Activated CD8-positive, alpha-beta memory T cell treated with anti-CD3 and anti-CD28 coated beads, Interleukin-2, amount 50 U/mL, for 24 hours (primary cell): ENCODE data around the gene VPREB1.
"Not testable (repeated sequence)": the region's sequence is repeated elsewhere in the genome, so short reads cannot be mapped to it uniquely, and the experiment has no call there.

ENCODE experiments used
- DNase-seq: peaks from one replicate; pipeline ENCODE4 v3.0.0-alpha.2; 2020; ENCODE audit errors: extremely low read depth

The VPREB1 gene

GRCh38 chr22:22214819-22215329 lies 29.7 kb upstream of the VPREB1 start:
- no peak for DNase-seq

DNA sequence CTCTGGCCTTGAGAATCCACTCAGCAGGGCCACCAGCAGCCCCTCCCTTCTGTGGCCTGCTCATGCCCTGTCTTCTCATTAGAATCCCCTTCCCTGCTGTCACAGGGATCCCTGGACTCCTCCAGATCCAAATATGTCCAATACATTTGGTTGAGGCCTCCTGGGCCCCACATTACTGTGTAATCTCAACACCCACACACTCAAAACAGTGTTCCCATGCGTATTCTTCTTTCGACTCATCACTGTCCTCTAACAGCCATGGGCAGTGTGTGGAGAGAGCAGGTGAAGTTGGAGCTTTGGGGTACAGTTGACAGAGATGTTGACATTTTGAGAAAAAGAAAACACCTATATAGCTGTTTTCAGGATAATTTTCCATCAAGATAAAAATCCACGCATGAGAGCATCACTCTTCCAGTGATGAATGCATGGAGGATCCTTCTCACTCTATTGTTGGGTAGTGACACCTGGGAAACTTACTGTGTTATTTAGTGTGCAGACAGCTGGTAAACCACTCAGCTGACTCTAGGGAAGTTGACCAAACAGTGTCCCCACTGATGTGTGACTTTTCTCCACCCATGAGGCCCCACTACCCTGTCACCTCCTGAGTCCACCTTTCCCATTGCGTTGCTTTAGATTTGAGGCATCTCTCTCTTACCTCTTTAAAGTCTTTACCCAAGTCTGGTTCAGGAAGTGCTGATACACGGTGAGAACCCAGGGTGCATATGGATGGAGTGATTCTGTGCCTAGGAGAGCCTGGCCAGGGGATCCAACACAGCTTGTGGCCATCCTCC lies 28.7 kb upstream of the VPREB1 start:
- DNase-seq, result no peak

GRCh38 chr22:22216450-22216959 lies 28.1 kb upstream of the VPREB1 start:
- DNase-seq, result no peak

GRCh38 chr22:22218302-22218701 lies 26.3 kb upstream of the VPREB1 start:
- no peak for DNase-seq

DNA sequence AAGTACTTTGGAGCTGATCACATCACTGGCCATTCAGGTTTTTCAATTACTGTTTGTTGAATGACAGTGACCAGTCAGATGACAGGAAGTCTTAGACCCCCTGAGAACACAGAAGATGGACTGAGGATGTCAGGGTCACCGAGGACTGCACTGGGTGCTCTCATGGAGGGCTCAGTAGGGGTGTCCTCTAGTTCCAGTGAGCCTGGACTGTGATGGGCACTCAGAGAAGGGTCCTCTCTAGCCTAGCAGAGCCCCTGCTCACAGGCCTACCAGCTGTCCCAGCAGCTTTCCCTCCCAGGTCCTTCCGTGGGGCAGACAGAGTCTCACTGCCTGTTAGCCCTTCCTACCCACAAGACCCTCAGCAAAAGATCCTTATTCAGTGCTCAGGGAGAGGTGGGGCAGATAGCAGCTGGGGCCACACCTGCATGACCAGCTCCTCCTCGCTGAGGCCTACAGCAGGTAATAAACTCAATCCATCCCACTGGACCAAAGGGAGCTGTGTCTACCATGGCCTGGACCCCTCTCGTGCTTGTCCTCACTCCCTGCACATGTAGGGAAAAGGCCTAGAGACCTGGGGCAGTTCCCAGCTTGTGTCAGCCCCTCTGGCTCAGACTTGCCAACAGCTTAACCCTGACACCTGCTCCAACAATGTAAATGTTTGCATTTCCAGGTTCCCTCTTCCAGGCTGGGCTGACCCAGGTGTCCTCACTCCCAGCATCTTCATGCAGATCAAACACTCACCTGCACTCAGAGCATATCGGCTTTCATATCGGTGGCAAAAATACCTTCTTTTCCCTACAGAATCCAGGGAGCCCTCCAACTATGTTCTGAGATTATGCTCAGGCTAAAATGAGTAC lies 25.2 kb upstream of the VPREB1 start:
- no peak for DNase-seq

GRCh38 chr22:22221043-22221442 lies 23.5 kb upstream of the VPREB1 start:
- not testable (repeated sequence) for DNase-seq

- no peak for DNase-seq
Observed at GRCh38 chr22:22226448-22227187, 18.0 kb upstream of the VPREB1 start.

- no peak for DNase-seq
Observed at GRCh38 chr22:22228421-22228820, 16.2 kb upstream of the VPREB1 start.

- no peak for DNase-seq
Observed at GRCh38 chr22:22228921-22229320, 15.7 kb upstream of the VPREB1 start.

DNA sequence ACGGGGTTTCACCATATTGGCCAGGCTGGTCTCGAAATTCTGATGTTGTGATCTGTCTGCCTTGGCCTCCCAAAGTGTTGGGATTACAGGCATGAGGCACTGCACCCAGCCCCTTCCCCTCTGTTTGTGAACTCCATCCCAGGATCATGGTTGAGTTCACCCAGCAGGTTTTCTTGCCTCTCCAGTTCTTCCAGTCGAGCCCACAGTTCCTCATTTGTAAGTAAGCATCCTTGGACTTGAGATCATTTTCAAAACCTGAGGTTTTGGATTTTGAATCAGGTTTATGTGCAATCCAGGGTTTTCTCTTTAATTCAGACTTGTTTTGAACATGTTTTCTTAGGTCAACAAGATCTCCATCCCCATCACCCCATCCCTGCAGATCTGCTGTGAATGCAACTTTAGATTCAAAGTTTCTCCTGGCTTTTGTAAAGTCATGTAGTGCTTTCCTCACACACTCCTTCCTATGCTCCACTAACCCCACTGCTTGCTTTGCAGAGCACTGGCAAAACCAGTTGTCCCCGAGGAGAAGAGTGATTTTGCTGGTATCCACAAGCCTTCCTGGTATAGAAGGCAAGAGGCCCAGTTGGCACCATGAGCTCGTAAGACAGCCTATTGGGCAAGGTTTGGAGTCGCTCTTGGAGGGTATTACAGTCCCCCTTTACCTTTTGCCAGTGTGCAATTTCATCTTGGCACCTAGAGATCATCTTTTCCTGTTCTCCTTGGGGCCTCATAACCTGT lies 14.7 kb upstream of the VPREB1 start:
- DNase-seq, result no peak

GRCh38 chr22:22230438-22230837 lies 14.1 kb upstream of the VPREB1 start:
- DNase-seq, result no peak

GRCh38 chr22:22233081-22233480 lies 11.5 kb upstream of the VPREB1 start:
- DNase-seq, result no peak

GRCh38 chr22:22235558-22235957 lies 9.0 kb upstream of the VPREB1 start:
- DNase-seq, result peak; percentile 25

DNA sequence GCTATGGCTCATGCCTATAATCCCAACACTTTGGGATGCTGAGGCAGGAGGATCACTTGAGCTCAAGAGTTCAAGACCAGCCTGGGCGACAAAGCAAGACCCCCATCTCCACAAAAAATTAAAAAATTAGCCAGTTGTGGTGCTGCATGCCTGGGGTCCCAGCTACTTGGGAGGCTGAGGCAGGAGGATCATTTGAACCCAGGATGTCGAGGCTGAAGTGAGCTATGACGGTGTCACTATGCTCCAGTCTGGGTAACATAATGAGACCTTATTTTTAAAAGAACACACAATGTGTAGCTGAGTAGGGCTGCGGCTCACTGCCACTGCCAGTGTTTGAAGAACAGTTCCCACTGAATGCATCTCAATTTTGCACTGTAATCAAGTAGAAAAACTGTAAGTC lies 7.1 kb upstream of the VPREB1 start:
- no peak for DNase-seq

DNA sequence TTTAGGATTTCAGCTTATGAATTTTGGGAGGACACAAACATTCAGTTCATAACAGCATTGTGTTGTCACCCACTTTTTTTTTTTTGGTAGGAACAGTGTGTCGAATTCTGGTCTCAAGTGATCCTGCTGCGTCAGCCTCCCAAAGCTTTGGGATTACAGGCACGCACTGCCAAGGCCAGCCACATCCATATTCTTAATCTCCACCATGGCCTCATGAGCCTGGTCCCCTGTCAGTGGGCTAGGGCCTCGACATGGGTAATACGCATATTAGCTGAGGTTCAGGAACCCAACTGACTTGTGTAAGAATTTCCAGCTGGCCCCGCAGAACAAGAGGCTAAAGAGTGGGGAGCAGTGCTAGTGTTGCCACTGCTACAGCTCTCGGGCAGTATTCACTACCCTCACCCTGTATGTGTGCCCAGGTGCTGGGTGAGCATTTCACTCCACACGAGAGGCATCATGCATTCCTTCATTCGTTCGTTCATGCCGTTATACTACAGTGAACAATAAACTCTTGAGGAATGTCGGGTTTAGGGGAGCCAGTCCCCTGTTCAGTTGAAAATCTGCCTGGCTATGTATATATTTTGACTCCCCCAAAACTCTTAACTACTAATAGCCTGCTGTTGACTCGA lies 5.2 kb upstream of the VPREB1 start:
- DNase-seq, result no peak

- DNase-seq, result no peak
Observed at GRCh38 chr22:22241554-22241898, 3.1 kb upstream of the VPREB1 start.

GRCh38 chr22:22242488-22242887 lies 2.1 kb upstream of the VPREB1 start:
- DNase-seq, result no peak

DNA sequence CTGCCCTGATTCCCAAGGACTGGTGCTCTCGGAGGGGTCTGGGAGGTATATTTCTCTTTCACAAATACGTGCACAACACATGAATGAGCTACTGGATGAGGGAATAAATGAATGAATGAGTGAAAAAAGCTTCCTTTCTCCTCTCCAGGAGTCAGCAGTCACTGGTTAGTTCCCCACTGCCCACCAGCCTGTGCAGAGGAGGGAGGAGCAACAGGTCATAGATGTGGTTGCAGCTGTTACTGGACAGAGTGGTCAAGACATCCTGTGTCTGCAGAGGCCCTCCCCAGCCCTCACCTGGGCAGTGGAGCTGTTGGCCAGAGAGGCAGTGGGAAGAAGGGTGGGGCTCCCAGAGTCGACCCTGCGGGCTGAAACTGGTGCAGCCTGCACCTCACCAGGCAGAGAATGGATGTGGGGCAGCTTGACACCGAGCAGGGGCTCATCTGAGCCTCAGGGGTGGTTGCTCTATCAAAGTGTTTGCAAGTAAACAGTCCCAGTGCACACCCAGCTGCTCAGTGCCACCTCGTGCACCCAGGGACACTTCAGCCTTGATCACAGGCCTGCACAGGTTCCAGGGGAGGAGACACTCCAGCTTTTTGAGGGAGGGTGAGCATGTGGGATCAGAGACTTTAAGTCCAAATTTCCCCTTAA lies 1.4 kb upstream of the VPREB1 start:
- DNase-seq, result no peak

- no peak for DNase-seq
Observed at GRCh38 chr22:22245256-22245909, 797 bp downstream of the VPREB1 start.
